ENCODE measurements around the gene GDPD5. TPM values are rescaled to one million over a fixed set of nuclear protein-coding genes. Genes with fewer than 3 reads are reported as not detected.

Gene GDPD5
- total RNA-seq, 1 experiment from 2014 or later, result 7.8 TPM

- Mint-ChIP-seq H3K9me3 (no peaks in the 10 kb centered on the region), H3K36me3 (ENCODE audit: insufficient read depth in 1 of 3, low read depth in 3 of 3) (no peaks in the 10 kb centered on the region), H3K4me1 (peaks cover 21 to 29% of the 10 kb centered on the region in 2 experiments), H3K27me3 (ENCODE audit: low read depth) (peaks cover 9% of the 10 kb centered on the region), H3K4me3 (no peak overlapping the region), H3K27ac (no peak overlapping the region)
- Histone ChIP-seq H3K9me3 (ENCODE audit: control insufficient read depth, low read depth, low read length) (no peaks in the 10 kb centered on the region), H4K8ac (replicated peaks; ENCODE audit: insufficient read length, low read depth, low read length) (no peak overlapping the region), H2BK20ac (ENCODE audit: low read depth, low read length, poor library complexity, severe bottlenecking) (no peak overlapping the region), H3K4me2 (ENCODE audit: insufficient read depth, insufficient read length, low read length) (no peak overlapping the region), H2AK5ac (ENCODE audit: insufficient read length, low read length) (no peak overlapping the region), H2BK15ac (ENCODE audit: low read depth, low read length) (no peak overlapping the region), H3K27ac (ENCODE audit: insufficient read length, low read depth, low read length) (no peak overlapping the region), H3K79me1 (ENCODE audit: insufficient read depth, low read depth, low read length, poor library complexity, severe bottlenecking) (no peaks in the 10 kb centered on the region), H3K23me2 (ENCODE audit: insufficient read length, low read depth, low read length, poor library complexity, severe bottlenecking) (no peaks in the 10 kb centered on the region), H3K56ac (ENCODE audit: insufficient read length, low read depth, low read length) (no peak overlapping the region), H3K14ac (ENCODE audit: insufficient read depth, low read length) (no peak overlapping the region), H4K5ac (ENCODE audit: insufficient read length, low read depth, low read length) (no peak overlapping the region), H2BK5ac (ENCODE audit: insufficient read length, low read length) (no peak overlapping the region), H3K4me1 (ENCODE audit: insufficient read depth, low read length) (no peaks in the 10 kb centered on the region), H3K23ac (ENCODE audit: insufficient read length, low read depth, low read length) (no peak overlapping the region), H4K91ac (ENCODE audit: insufficient read length, low read depth, low read length) (no peak overlapping the region), H2BK120ac (ENCODE audit: low read depth, low read length, poor library complexity, severe bottlenecking) (no peak overlapping the region), H2AFZ (ENCODE audit: low read length) (no peak overlapping the region), H3T11ph (ENCODE audit: low read length) (no peak overlapping the region), H4K20me1 (ENCODE audit: control insufficient read depth, insufficient read depth, insufficient read length) (no peaks in the 10 kb centered on the region), H3K4ac (ENCODE audit: low read depth, low read length) (no peak overlapping the region), H3K18ac (ENCODE audit: insufficient read length, low read depth, low read length) (no peak overlapping the region), H3K79me2 (ENCODE audit: insufficient read depth, low read length) (no peaks in the 10 kb centered on the region), H2BK12ac (ENCODE audit: insufficient read length, low read depth, low read length) (no peak overlapping the region), H3K9ac (ENCODE audit: extremely low read depth, insufficient read length, low read length) (no peak overlapping the region), H3K27me3 (ENCODE audit: insufficient read depth, low read length) (no peaks in the 10 kb centered on the region)
- TF ChIP-seq, protein P1, sequence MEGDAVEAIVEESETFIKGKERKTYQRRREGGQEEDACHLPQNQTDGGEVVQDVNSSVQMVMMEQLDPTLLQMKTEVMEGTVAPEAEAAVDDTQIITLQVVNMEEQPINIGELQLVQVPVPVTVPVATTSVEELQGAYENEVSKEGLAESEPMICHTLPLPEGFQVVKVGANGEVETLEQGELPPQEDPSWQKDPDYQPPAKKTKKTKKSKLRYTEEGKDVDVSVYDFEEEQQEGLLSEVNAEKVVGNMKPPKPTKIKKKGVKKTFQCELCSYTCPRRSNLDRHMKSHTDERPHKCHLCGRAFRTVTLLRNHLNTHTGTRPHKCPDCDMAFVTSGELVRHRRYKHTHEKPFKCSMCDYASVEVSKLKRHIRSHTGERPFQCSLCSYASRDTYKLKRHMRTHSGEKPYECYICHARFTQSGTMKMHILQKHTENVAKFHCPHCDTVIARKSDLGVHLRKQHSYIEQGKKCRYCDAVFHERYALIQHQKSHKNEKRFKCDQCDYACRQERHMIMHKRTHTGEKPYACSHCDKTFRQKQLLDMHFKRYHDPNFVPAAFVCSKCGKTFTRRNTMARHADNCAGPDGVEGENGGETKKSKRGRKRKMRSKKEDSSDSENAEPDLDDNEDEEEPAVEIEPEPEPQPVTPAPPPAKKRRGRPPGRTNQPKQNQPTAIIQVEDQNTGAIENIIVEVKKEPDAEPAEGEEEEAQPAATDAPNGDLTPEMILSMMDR (conservative IDR thresholded peaks at IDR 0.05), result no peak
- no peak for DNase-seq
- WGBS (ENCODE audit: extremely low coverage, insufficient read length, low lambda C conversion rate), result no CpG with 5 or more reads among the region's 1 CpG
Observed at GRCh38 chr11:75533896-75534258, 8.1 kb upstream of the GDPD5 start.
